K562 (cell line): ENCODE results near the gene MEOX2. TPM values are rescaled to one million over a fixed set of nuclear protein-coding genes. Genes with fewer than 3 reads are reported as not detected.

ENCODE experiments used
- ATAC-seq: fragments of 200-7000 bp; cut with Tn5 transposase; 3 replicates; pipeline ENCODE4 v1.9.1; 2020; ENCODE audit warnings: moderate library complexity
- BruUV-seq: library from RNA; stranded (reverse); fragments of 400-500 nt; replicated peaks from 2 replicates; lab custom pipeline; 2021; lab: Mats Ljungman, UMichigan
- CTCF ChIA-PET: fragments of 300-600 bp; formaldehyde crosslinking; extraction: SDS; loops from one replicate; lab custom pipeline; 2021; ENCODE audit warnings: low intra/inter-chr PET ratio; lab: Yijun Ruan, JAX
- POLR2A ChIA-PET: fragments of 300-600, 350-650 bp; sonication (Branson Sonifier 250); formaldehyde crosslinking; extraction: SDS; loops from one replicate; lab custom pipeline; 2021; ENCODE audit warnings: antibody characterized with exemption, inconsistent platforms; lab: Yijun Ruan, JAX
- DNase-seq, 4 experiments: peaks; one replicate each; pipeline versions ENCODE4 v3.0.0 to v3.0.0-alpha.2; 2011 to 2018; ENCODE audit warnings: low spot score in 3 of 4, mixed read lengths in 3 of 4; ENCODE audit errors: extremely low read depth in 1 of 4
- FAIRE-seq: peaks from 2 replicates; lab custom pipeline; 2011; peaks lifted over from hg19 to GRCh38; lab: Jason Lieb, UNC
- H2AFZ ChIP-seq: 2 replicates; pipeline ENCODE4 v1.6.0; 2011; ENCODE audit warnings: low read depth, low read length, control low read depth, inconsistent platforms
- H3K27ac ChIP-seq: fragments of 200-600 bp; 3 replicates; pipeline ENCODE4 v1.8.0; 2011; ENCODE audit warnings: low read depth, mild to moderate bottlenecking, control low read depth, inconsistent platforms, low read length, moderate library complexity, mixed read lengths; ENCODE audit errors: extremely low read depth
- H3K27me3 ChIP-seq, 2 experiments: fragments of 300-600 bp in 1 of 2; 2 replicates in 1 of 2; 3 replicates in 1 of 2; pipeline versions ENCODE4 v1.6.0 to v1.8.0; 2011; ENCODE audit warnings: inconsistent platforms in 2 of 2, low read length in 2 of 2, mild to moderate bottlenecking in 1 of 2, mixed read lengths in 1 of 2, moderate library complexity in 1 of 2; ENCODE audit not compliant: control insufficient read depth in 2 of 2, insufficient read depth in 2 of 2
- H3K36me3 ChIP-seq: fragments of 300-600 bp; 3 replicates; pipeline ENCODE4 v1.8.0; 2011; ENCODE audit warnings: mild to moderate bottlenecking, low read length, inconsistent platforms; ENCODE audit not compliant: control insufficient read depth, insufficient read depth
- H3K4me1 ChIP-seq, 2 experiments: fragments of 200-600 bp in 1 of 2; replicated peaks in 1 of 2; 2 replicates in 1 of 2; 3 replicates in 1 of 2; pipeline versions ENCODE4 v1.5.1 to v1.8.0; 2011; ENCODE audit warnings: inconsistent platforms in 2 of 2, low read length in 2 of 2, mild to moderate bottlenecking in 1 of 2, mixed read lengths in 1 of 2, moderate library complexity in 1 of 2; ENCODE audit not compliant: control insufficient read depth in 2 of 2, insufficient read depth in 2 of 2
- H3K4me2 ChIP-seq: 2 replicates; pipeline ENCODE4 v1.6.1; 2011; ENCODE audit warnings: low read length, control low read depth, inconsistent platforms, mixed read lengths; ENCODE audit not compliant: insufficient read depth
- H3K4me3 ChIP-seq: fragments of 200-600 bp; sonication (generic), shearing (Covaris generic); 2 replicates; pipeline ENCODE4 v1.5.1; 2016; ENCODE audit warnings: control low read depth, inconsistent platforms
- H3K79me2 ChIP-seq: fragments of 200-600 bp; 3 replicates; pipeline ENCODE4 v1.8.0; 2011; ENCODE audit warnings: low read length, inconsistent platforms; ENCODE audit not compliant: control insufficient read depth, insufficient read depth
- H3K9ac ChIP-seq, 2 experiments: 2 replicates each; pipeline versions ENCODE4 v1.6.0 to v1.6.1; 2011; ENCODE audit warnings: low read depth in 2 of 2, low read length in 2 of 2, control low read depth in 1 of 2, inconsistent platforms in 1 of 2, mild to moderate bottlenecking in 1 of 2, mixed read lengths in 1 of 2; ENCODE audit not compliant: insufficient read depth in 1 of 2
- H3K9me1 ChIP-seq: one replicate; pipeline ENCODE4 v1.6.0; 2011; ENCODE audit warnings: inconsistent platforms, mild to moderate bottlenecking, low read length, moderate library complexity; ENCODE audit not compliant: control insufficient read depth, insufficient read depth
- H3K9me3 ChIP-seq: replicated peaks from 2 replicates; pipeline ENCODE4 v1.5.1; 2011; ENCODE audit warnings: low read depth, low read length, inconsistent platforms; ENCODE audit not compliant: control insufficient read depth, insufficient read depth
- H4K20me1 ChIP-seq: replicated peaks from 2 replicates; pipeline ENCODE4 v1.6.1; 2011; ENCODE audit warnings: low read length, inconsistent platforms, mixed read lengths; ENCODE audit not compliant: control insufficient read depth, insufficient read depth
- RAD21 ChIP-seq, 2 experiments: fragments of 250-450 bp in 1 of 2; fragments of 450-650 bp in 1 of 2; sonication (Bioruptor Pico) in 1 of 2; formaldehyde crosslinking in 1 of 2; IDR thresholded peaks in 1 of 2; conservative IDR thresholded peaks in 1 of 2; 2 replicates each; pipeline versions ENCODE4 v1.4.0 to v1.8.0; 2020 to 2022; ENCODE audit warnings: mild to moderate bottlenecking in 2 of 2, moderate library complexity in 1 of 2
- SPI1 ChIP-seq: IDR thresholded peaks from 2 replicates; pipeline ENCODE4 v1.6.1; 2011; ENCODE audit warnings: low read depth, low read length, control low read depth, borderline replicate concordance
- WGBS: fragments of 100-300 bp; shearing (Covaris generic); methylation state at CpG from one replicate; pipeline ENCODE4 v1.1.6; 2016; ENCODE audit warnings: low coverage, mixed read lengths; ENCODE audit not compliant: insufficient coverage; ENCODE audit errors: missing lambda C conversion rate; 5-methylcytosine and 5-hydroxymethylcytosine counted together
- in situ Hi-C: fragments of 300-500 bp; cut with MboI; formaldehyde crosslinking; loops from 4 replicates; pipeline ENCODE4 v1.15.0; 2018; ENCODE audit warnings: inconsistent platforms, mixed read lengths
- intact Hi-C: fragments of 100-400 bp; cut with micrococcal nuclease; formaldehyde crosslinking; loops from 2 replicates; pipeline ENCODE4 v1.14.2; 2022
- polyA plus RNA-seq, 8 experiments: library from polyadenylated mRNA; depleted of rRNA in 4 of 8; stranded (reverse) in 5 of 8; unstranded in 3 of 8; fragments of >200 nt; fragmentation: Nextera tagmentation in 2 of 8; fragmentation: Illumina TruSeq in 1 of 8; extraction: Ambion mirVana in 2 of 8; extraction: Trizol in 1 of 8; gene quantifications; 2 replicates each; pipeline versions ENCODE4 v1.2.1 to v1.2.3, GENCODE V29; 2011 to 2014; ENCODE audit warnings: inconsistent platforms in 1 of 8, missing spikeins in 1 of 8
- total RNA-seq, 7 experiments: library from RNA; depleted of rRNA in 6 of 7; stranded (reverse); fragments of >200 nt in 6 of 7; fragmentation: Illumina TruSeq in 2 of 7; extraction: Trizol in 2 of 7; gene quantifications; 2 replicates each; pipeline versions ENCODE4 v1.2.1 to v1.2.3, GENCODE V29; 2011 to 2021; ENCODE audit warnings: low replicate concordance in 1 of 7
- TF ChIP-seq, protein P1 (sequence below), 3 experiments: IDR thresholded peaks in 2 of 3; conservative IDR thresholded peaks in 1 of 3; 2 replicates each; pipeline ENCODE4 v1.5.1; 2011 to 2012; ENCODE audit warnings: low read length in 3 of 3, mild to moderate bottlenecking in 3 of 3, control low read depth in 2 of 3, improper control_type of control experiment in 1 of 3, inconsistent platforms in 1 of 3, low read depth in 1 of 3, mixed read lengths in 1 of 3, moderate library complexity in 1 of 3; ENCODE audit not compliant: insufficient read depth in 2 of 3

Gene MEOX2
- total and polyA plus RNA-seq, 9 of the 15 experiments (the other 6 are each of a cell fraction or from before 2014, with no cell fraction given), result not detected

DNA sequence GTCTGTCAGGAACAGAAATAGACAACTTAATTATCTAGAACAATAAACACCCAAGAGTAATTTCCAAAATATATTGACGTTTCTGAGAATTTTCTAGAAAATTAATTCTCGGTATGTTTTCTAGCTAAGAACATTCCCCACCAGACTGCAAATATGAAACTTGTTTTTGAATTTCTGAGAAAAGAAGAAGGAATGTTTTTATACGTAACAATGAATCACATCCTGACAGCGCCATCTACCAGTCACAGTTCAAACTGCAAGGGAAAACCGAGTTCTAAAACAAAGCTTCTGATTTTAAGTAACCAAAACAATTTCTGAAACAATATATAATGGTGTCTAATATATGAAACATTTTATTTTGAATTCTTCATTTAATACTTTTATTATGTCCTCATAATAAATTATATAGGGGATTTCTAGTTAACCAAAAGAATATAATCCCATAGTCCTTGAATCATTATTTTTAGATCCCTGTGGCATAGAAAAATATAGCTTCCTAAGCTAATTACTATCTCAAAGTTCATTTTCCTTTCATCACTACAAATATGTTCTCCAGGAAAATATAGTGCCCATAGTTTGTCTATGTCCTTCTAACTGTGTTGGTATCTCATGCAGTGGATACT is 34.5 kb upstream of the MEOX2 start:
- in situ Hi-C loops (no loop called here), intact Hi-C loops (no loop called here)
- ChIA-PET POLR2A (no interaction called here), CTCF (no interaction called here)
- no TSS peak for BruUV-seq
- H3K4me3 ChIP-seq, result no peak overlapping the region
- no peaks in the 10 kb centered on the region for H3K79me2 ChIP-seq
- no peaks in the 10 kb centered on the region for H3K36me3 ChIP-seq
- no peak overlapping the region for H2AFZ ChIP-seq
- DNase-seq (peak in 3 of 4 experiments; percentile 4 to 20 (median 7)), FAIRE-seq (no peak)
- H3K9ac ChIP-seq, result no peak overlapping the region
- no peaks in the 10 kb centered on the region for H3K27me3 ChIP-seq
- H3K9me3 ChIP-seq, result no peaks in the 10 kb centered on the region
- no peaks in the 10 kb centered on the region for H4K20me1 ChIP-seq
- H3K9me1 ChIP-seq, result no peaks in the 10 kb centered on the region
- 0% methylated on average over 5 of the region's 5 CpGs for WGBS
- H3K4me2 ChIP-seq, result no peak overlapping the region
- TF ChIP-seq SPI1 (no peak), RAD21 (CRISPR knock-in tag; conservative IDR thresholded peaks at IDR 0.05 in 1 of 2, IDR thresholded peaks at IDR 0.05 in 1 of 2) (peak; percentile 47 to 69)
- TF ChIP-seq, protein P1, sequence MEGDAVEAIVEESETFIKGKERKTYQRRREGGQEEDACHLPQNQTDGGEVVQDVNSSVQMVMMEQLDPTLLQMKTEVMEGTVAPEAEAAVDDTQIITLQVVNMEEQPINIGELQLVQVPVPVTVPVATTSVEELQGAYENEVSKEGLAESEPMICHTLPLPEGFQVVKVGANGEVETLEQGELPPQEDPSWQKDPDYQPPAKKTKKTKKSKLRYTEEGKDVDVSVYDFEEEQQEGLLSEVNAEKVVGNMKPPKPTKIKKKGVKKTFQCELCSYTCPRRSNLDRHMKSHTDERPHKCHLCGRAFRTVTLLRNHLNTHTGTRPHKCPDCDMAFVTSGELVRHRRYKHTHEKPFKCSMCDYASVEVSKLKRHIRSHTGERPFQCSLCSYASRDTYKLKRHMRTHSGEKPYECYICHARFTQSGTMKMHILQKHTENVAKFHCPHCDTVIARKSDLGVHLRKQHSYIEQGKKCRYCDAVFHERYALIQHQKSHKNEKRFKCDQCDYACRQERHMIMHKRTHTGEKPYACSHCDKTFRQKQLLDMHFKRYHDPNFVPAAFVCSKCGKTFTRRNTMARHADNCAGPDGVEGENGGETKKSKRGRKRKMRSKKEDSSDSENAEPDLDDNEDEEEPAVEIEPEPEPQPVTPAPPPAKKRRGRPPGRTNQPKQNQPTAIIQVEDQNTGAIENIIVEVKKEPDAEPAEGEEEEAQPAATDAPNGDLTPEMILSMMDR (IDR thresholded peaks at IDR 0.05 in 2 of 3, conservative IDR thresholded peaks at IDR 0.05 in 1 of 3; ENCODE audit: insufficient read depth in 2 of 3, low read depth in 1 of 3, low read length in 3 of 3), result peak; percentile 13 to 54 (median 39); a peak in 3 of 6 replicates
- TF ChIP-seq, all 486 proteins: peak for 2
- no peak for ATAC-seq
- Histone ChIP-seq H3K4me1 (no peaks in the 10 kb centered on the region), H3K27ac (no peak overlapping the region)
